WTC11 (cell line): ENCODE results near the gene SLC16A7. TPM values are rescaled to one million over a fixed set of nuclear protein-coding genes. Genes with fewer than 3 reads are reported as not detected.
"Not testable (repeated sequence)": the region's sequence is repeated elsewhere in the genome, so short reads cannot be mapped to it uniquely, and the experiment has no call there.

Experiments used
- ATAC-seq: fragments of 200-7000 bp; cut with Tn5 transposase; 2 replicates; pipeline ENCODE4 v1.10.0; 2021; ENCODE audit warnings: mild to moderate bottlenecking, moderate library complexity
- CTCF ChIA-PET: fragments of 300-600 bp; sonication (Branson Sonifier 250); formaldehyde crosslinking; loops from one replicate; lab custom pipeline; 2021; ENCODE audit warnings: antibody characterized with exemption; lab: Charles Lee
- POLR2A ChIA-PET: fragments of 350-600 bp; sonication (Branson Sonifier 250); formaldehyde crosslinking; loops from one replicate; lab custom pipeline; 2021; ENCODE audit warnings: antibody characterized with exemption; lab: Charles Lee
- DNase-seq: peaks from one replicate; pipeline ENCODE4 v3.0.0; 2021; ENCODE audit warnings: low spot score
- H3K27ac Mint-ChIP-seq: 2 replicates; pipeline ENCODE4 v1.8.0; 2021; ENCODE audit warnings: mixed read lengths
- H3K27me3 Mint-ChIP-seq: 2 replicates; pipeline ENCODE4 v1.8.0; 2021; ENCODE audit warnings: low read depth, mild to moderate bottlenecking, moderate library complexity, mixed read lengths
- H3K36me3 Mint-ChIP-seq: 2 replicates; pipeline ENCODE4 v1.8.0; 2021; ENCODE audit warnings: mixed read lengths
- H3K4me1 Mint-ChIP-seq: 2 replicates; pipeline ENCODE4 v1.8.0; 2022; ENCODE audit warnings: mixed read lengths
- H3K4me3 Mint-ChIP-seq: 2 replicates; pipeline ENCODE4 v1.8.0; 2021; ENCODE audit warnings: mild to moderate bottlenecking, moderate library complexity, mixed read lengths
- H3K9me3 Mint-ChIP-seq: 2 replicates; pipeline ENCODE4 v1.8.0; 2021; ENCODE audit warnings: mixed read lengths
- E2F5 ChIP-seq: sonication (generic); formaldehyde crosslinking; IDR thresholded peaks from 2 replicates; pipeline ENCODE4 v1.8.1; 2022; ENCODE audit warnings: mild to moderate bottlenecking, moderate library complexity, missing genetic modification reagents
- FOXJ3 ChIP-seq: sonication (generic); formaldehyde crosslinking; IDR thresholded peaks from 2 replicates; pipeline ENCODE4 v1.9.0; 2021; ENCODE audit warnings: missing genetic modification reagents, mild to moderate bottlenecking, borderline replicate concordance
- FOXK1 ChIP-seq: sonication (generic); formaldehyde crosslinking; IDR thresholded peaks from 2 replicates; pipeline ENCODE4 v1.8.0; 2022; ENCODE audit warnings: mild to moderate bottlenecking, moderate library complexity, missing genetic modification reagents
- GABPB1 ChIP-seq: sonication (generic); formaldehyde crosslinking; IDR thresholded peaks from 2 replicates; pipeline ENCODE4 v1.8.1; 2023; ENCODE audit warnings: mild to moderate bottlenecking, missing genetic modification reagents
- NR2C2 ChIP-seq: sonication (generic); formaldehyde crosslinking; IDR thresholded peaks from 2 replicates; pipeline ENCODE4 v1.8.0; 2022; ENCODE audit warnings: mild to moderate bottlenecking, missing genetic modification reagents
- PRRX2 ChIP-seq: fragments of 250-450 bp; sonication (Bioruptor Pico); IDR thresholded peaks from 2 replicates; pipeline ENCODE4 v1.8.0; 2021; ENCODE audit warnings: mild to moderate bottlenecking
- RELA ChIP-seq: sonication (generic); formaldehyde crosslinking; IDR thresholded peaks from 2 replicates; pipeline ENCODE4 v1.8.1; 2022; ENCODE audit warnings: missing genetic modification reagents, mild to moderate bottlenecking, borderline replicate concordance
- SMAD3 ChIP-seq: sonication (generic); formaldehyde crosslinking; IDR thresholded peaks from 2 replicates; pipeline ENCODE4 v1.8.0; 2022; ENCODE audit warnings: missing genetic modification reagents, mild to moderate bottlenecking, borderline replicate concordance
- SMAD4 ChIP-seq: sonication (generic); formaldehyde crosslinking; IDR thresholded peaks from 2 replicates; pipeline ENCODE4 v1.8.0; 2022; ENCODE audit warnings: mild to moderate bottlenecking, missing genetic modification reagents
- TP53 ChIP-seq: sonication (generic); formaldehyde crosslinking; IDR thresholded peaks from 2 replicates; pipeline ENCODE4 v1.8.1; 2023; ENCODE audit warnings: mild to moderate bottlenecking, missing genetic modification reagents
- ZNF121 ChIP-seq: sonication (generic); formaldehyde crosslinking; IDR thresholded peaks from 2 replicates; pipeline ENCODE4 v1.8.0; 2023; ENCODE audit warnings: missing genetic modification reagents
- ZNF232 ChIP-seq: sonication (generic); formaldehyde crosslinking; IDR thresholded peaks from 2 replicates; pipeline ENCODE4 v1.8.0; 2022; ENCODE audit warnings: mild to moderate bottlenecking, missing genetic modification reagents
- ZNF281 ChIP-seq: sonication (generic); formaldehyde crosslinking; IDR thresholded peaks from 2 replicates; pipeline ENCODE4 v1.8.0; 2023; ENCODE audit warnings: mild to moderate bottlenecking, missing genetic modification reagents
- ZNF396 ChIP-seq: fragments of 250-450 bp; sonication (Bioruptor Pico); IDR thresholded peaks from 2 replicates; pipeline ENCODE4 v1.8.0; 2021; ENCODE audit warnings: mild to moderate bottlenecking, moderate library complexity, borderline replicate concordance
- ZNF423 ChIP-seq: fragments of 250-450 bp; sonication (Bioruptor Pico); IDR thresholded peaks from 2 replicates; pipeline ENCODE4 v2.1.2; 2022; ENCODE audit warnings: mild to moderate bottlenecking, moderate library complexity
- ZNF532 ChIP-seq: fragments of 250-450 bp; sonication (Bioruptor Pico); IDR thresholded peaks from 2 replicates; pipeline ENCODE4 v1.9.0; 2021; ENCODE audit warnings: mild to moderate bottlenecking, borderline replicate concordance
- ZSCAN18 ChIP-seq: fragments of 250-450 bp; sonication (Bioruptor Pico); IDR thresholded peaks from 2 replicates; pipeline ENCODE4 v2.1.2; 2022; ENCODE audit warnings: mild to moderate bottlenecking, moderate library complexity
- total RNA-seq: library from RNA; stranded (reverse); gene quantifications from 3 replicates; pipeline ENCODE4 v1.2.3, GENCODE V29; 2021
- TF ChIP-seq, protein P1 (sequence below): fragments of 250-450 bp; sonication (Bioruptor Pico); IDR thresholded peaks from 2 replicates; pipeline ENCODE4 v1.9.0; 2021; ENCODE audit warnings: mild to moderate bottlenecking

Gene SLC16A7
- total RNA-seq, 1 experiment from 2014 or later = 3.4 TPM

GRCh38 chr12:59742841-59743240, 147.0 kb downstream of the SLC16A7 start:
- no peak for TF ChIP-seq SMAD3 (CRISPR knock-in tag)
- TF ChIP-seq ZNF232 (CRISPR knock-in tag) = no peak
- TF ChIP-seq SMAD4 (CRISPR knock-in tag) = no peak
- no peak for TF ChIP-seq ZNF423 (CRISPR knock-in tag)
- no peak for TF ChIP-seq ZSCAN18 (CRISPR knock-in tag)
- TF ChIP-seq NR2C2 (CRISPR knock-in tag) = no peak
- TF ChIP-seq RELA (CRISPR knock-in tag) = no peak
- no peak for TF ChIP-seq ZNF396 (CRISPR knock-in tag)
- TF ChIP-seq ZNF121 (CRISPR knock-in tag) = no peak
- ChIA-PET POLR2A (no interaction called here), CTCF (no interaction called here)
- H3K4me3 Mint-ChIP-seq = no peak overlapping the region
- H3K27me3 Mint-ChIP-seq = no peaks in the 10 kb centered on the region
- DNase-seq (no peak), ATAC-seq (no peak)
- H3K36me3 Mint-ChIP-seq = no peaks in the 10 kb centered on the region
- peaks cover 10% of the 10 kb centered on the region for H3K4me1 Mint-ChIP-seq
- H3K9me3 Mint-ChIP-seq = no peaks in the 10 kb centered on the region
- H3K27ac Mint-ChIP-seq = no peak overlapping the region

DNA sequence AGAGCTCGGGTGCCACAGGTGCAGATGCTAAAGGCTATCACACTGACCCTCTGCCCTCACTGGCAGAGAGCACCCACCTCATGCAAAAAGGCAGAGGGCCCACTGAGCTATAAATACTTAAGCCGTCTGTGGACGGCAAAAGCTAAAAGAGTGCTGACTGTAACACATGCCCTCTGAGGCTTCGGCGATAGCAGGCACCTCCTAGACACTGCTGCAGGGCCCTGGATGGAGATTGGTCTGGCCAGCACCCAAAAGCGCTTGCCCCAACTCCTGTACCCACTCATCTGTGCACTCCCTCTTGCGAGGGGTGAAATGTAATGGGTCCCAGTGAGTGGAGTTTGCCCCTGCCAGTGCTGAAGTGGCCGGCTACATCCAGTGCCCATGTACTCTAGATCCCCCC, 148.7 kb downstream of the SLC16A7 start:
- Mint-ChIP-seq H3K4me3 (no peak overlapping the region), H3K27me3 (no peaks in the 10 kb centered on the region), H3K36me3 (peaks cover 3% of the 10 kb centered on the region), H3K27ac (no peak overlapping the region), H3K9me3 (peaks cover 7% of the 10 kb centered on the region), H3K4me1 (peaks cover 5% of the 10 kb centered on the region)
- no peak for TF ChIP-seq FOXK1 (CRISPR knock-in tag)
- TF ChIP-seq ZNF532 (CRISPR knock-in tag) = no peak
- ChIA-PET POLR2A (no interaction called here), CTCF (no interaction called here)
- no peak; the same call in 1 of the 2 replicates for ATAC-seq
- no peak for DNase-seq

GRCh38 chr12:59751091-59751490, 155.3 kb downstream of the SLC16A7 start:
- CTCF ChIA-PET, POLR2A ChIA-PET, ATAC-seq, DNase-seq, H3K27ac Mint-ChIP-seq, H3K27me3 Mint-ChIP-seq, H3K4me3 Mint-ChIP-seq, H3K4me1 Mint-ChIP-seq: not testable (repeated sequence)
- Mint-ChIP-seq H3K36me3 (peaks cover 27% of the 10 kb centered on the region), H3K9me3 (peaks cover 44% of the 10 kb centered on the region)

DNA sequence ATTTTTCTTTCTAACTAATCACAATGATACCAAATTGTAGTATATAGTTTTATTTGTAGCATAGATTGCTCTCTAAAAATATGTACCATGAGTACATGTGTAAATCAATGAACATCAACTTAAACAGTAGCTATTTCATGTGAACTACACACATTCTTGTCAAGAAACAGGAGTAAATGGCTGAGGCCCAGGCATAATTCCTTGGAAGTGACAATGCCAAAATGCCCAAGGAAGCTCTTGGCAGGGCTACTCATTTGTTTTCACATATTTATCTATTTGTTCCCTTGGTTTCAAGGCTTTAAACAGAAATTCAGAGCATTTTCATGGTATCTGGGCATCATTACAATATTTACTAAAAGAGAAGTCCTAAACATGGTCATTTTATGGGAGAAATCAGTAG, 165.7 kb downstream of the SLC16A7 start:
- Mint-ChIP-seq H3K9me3 (peaks cover 7% of the 10 kb centered on the region), H3K27me3 (no peaks in the 10 kb centered on the region), H3K4me1 (no peaks in the 10 kb centered on the region), H3K36me3 (no peaks in the 10 kb centered on the region), H3K4me3 (no peak overlapping the region), H3K27ac (no peak overlapping the region)
- CTCF ChIA-PET = no interaction called here
- DNase-seq (no peak), ATAC-seq (no peak)
- POLR2A ChIA-PET = no interaction called here
- no peak for TF ChIP-seq GABPB1
- TF ChIP-seq, protein P1, sequence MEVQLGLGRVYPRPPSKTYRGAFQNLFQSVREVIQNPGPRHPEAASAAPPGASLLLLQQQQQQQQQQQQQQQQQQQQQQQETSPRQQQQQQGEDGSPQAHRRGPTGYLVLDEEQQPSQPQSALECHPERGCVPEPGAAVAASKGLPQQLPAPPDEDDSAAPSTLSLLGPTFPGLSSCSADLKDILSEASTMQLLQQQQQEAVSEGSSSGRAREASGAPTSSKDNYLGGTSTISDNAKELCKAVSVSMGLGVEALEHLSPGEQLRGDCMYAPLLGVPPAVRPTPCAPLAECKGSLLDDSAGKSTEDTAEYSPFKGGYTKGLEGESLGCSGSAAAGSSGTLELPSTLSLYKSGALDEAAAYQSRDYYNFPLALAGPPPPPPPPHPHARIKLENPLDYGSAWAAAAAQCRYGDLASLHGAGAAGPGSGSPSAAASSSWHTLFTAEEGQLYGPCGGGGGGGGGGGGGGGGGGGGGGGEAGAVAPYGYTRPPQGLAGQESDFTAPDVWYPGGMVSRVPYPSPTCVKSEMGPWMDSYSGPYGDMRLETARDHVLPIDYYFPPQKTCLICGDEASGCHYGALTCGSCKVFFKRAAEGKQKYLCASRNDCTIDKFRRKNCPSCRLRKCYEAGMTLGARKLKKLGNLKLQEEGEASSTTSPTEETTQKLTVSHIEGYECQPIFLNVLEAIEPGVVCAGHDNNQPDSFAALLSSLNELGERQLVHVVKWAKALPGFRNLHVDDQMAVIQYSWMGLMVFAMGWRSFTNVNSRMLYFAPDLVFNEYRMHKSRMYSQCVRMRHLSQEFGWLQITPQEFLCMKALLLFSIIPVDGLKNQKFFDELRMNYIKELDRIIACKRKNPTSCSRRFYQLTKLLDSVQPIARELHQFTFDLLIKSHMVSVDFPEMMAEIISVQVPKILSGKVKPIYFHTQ (CRISPR knock-in tag) = no peak
- no peak for TF ChIP-seq TP53 (CRISPR knock-in tag)
- no peak for TF ChIP-seq E2F5
- no peak for TF ChIP-seq FOXJ3
- TF ChIP-seq ZNF281 = no peak
- no peak for TF ChIP-seq PRRX2 (CRISPR knock-in tag)
